Measurements from ENCODE around the gene SH2D6.

SH2D6 gene

DNA sequence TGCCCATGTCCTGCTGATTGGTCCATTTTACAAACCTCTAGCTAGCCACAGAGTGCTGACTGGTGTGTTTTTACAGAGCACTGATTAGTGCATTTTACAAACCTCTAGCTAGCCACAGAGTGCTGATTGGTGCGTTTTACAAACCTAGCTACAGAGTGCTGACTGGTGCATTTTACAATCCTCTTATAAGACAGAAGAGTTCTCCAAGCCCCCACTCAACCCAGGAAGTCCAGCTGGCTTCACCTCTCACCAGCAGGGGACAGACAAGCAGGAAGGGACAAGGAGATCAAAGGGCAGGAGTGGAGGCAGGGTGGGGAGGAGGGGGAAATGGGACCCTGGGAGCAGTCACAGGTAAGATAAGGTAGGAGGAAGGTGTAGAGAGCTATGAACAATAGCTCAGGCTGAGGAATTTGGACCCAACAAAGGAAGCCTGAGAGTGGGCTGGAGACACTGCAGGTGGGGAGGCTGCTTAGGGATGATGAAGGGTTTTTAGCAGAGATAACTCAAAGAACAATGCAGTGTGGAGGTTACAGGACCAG is 37.1 kb downstream of the SH2D6 start:
- no peak overlapping the region for H3K4me3 ChIP-seq (ENCODE audit: insufficient read depth, low read length, poor library complexity, severe bottlenecking)
- H4K20me1 ChIP-seq (ENCODE audit: low read depth, low read length): no peaks in the 10 kb centered on the region
- H2AFZ ChIP-seq (ENCODE audit: low read depth, low read length, severe bottlenecking): no peak overlapping the region
- no peak overlapping the region for H3K27ac ChIP-seq (ENCODE audit: low read depth, low read length)
- TF ChIP-seq, protein P1, sequence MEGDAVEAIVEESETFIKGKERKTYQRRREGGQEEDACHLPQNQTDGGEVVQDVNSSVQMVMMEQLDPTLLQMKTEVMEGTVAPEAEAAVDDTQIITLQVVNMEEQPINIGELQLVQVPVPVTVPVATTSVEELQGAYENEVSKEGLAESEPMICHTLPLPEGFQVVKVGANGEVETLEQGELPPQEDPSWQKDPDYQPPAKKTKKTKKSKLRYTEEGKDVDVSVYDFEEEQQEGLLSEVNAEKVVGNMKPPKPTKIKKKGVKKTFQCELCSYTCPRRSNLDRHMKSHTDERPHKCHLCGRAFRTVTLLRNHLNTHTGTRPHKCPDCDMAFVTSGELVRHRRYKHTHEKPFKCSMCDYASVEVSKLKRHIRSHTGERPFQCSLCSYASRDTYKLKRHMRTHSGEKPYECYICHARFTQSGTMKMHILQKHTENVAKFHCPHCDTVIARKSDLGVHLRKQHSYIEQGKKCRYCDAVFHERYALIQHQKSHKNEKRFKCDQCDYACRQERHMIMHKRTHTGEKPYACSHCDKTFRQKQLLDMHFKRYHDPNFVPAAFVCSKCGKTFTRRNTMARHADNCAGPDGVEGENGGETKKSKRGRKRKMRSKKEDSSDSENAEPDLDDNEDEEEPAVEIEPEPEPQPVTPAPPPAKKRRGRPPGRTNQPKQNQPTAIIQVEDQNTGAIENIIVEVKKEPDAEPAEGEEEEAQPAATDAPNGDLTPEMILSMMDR (IDR thresholded peaks at IDR 0.05; ENCODE audit: insufficient read depth, low read length, poor library complexity, severe bottlenecking): no peak
- TF ChIP-seq EZH2phosphoT487 (conservative IDR thresholded peaks at IDR 0.05; ENCODE audit: low read length): no peak
- no peaks in the 10 kb centered on the region for H3K36me3 ChIP-seq (ENCODE audit: low read length)
- H3K4me2 ChIP-seq (ENCODE audit: low read depth, low read length, poor library complexity, severe bottlenecking): no peak overlapping the region
- H3K9ac ChIP-seq (ENCODE audit: low read length): no peak overlapping the region
- no peaks in the 10 kb centered on the region for H3K79me2 ChIP-seq (ENCODE audit: insufficient read depth, low read length)
- no peaks in the 10 kb centered on the region for H3K9me2 ChIP-seq (replicated peaks; ENCODE audit: insufficient read depth, low read length)
- H3K9me3 ChIP-seq (ENCODE audit: insufficient read depth, low read length): no peaks in the 10 kb centered on the region
- no peaks in the 10 kb centered on the region for H3K27me3 ChIP-seq (ENCODE audit: low read length)
- H3F3A ChIP-seq (ENCODE audit: insufficient read depth): no peaks in the 10 kb centered on the region

DNA sequence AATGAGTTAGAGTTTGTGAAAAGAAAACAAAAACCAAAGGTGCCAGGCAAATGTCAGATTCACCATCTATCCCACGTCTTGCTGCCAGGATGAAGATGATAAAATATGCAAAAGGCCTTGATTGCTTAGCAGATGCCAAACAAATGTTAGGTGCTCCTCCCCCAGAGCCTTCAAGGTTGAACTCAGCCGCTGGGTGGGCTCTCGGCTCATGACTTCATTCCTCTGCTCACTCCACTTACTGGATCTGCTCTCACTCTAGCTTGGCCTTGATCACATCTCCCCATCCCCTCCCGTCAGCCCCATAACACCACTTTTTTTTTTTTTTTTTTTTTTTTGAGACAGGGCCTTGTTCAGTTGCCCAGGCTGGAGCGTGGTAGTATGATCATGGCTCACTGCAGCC is 38.5 kb downstream of the SH2D6 start:
- no peak overlapping the region for H3K4me2 ChIP-seq (ENCODE audit: low read depth, low read length, poor library complexity, severe bottlenecking)
- H3K27ac ChIP-seq (ENCODE audit: low read depth, low read length): no peak overlapping the region
- no peak for TF ChIP-seq EZH2phosphoT487 (conservative IDR thresholded peaks at IDR 0.05; ENCODE audit: low read length)
- TF ChIP-seq, protein P1 (IDR thresholded peaks at IDR 0.05; ENCODE audit: insufficient read depth, low read length, poor library complexity, severe bottlenecking): no peak
- H3K9ac ChIP-seq (ENCODE audit: low read length): no peak overlapping the region
- H3F3A ChIP-seq (ENCODE audit: insufficient read depth): no peaks in the 10 kb centered on the region
- H3K9me3 ChIP-seq (ENCODE audit: insufficient read depth, low read length): no peaks in the 10 kb centered on the region
- no peaks in the 10 kb centered on the region for H3K27me3 ChIP-seq (ENCODE audit: low read length)
- H3K9me2 ChIP-seq (replicated peaks; ENCODE audit: insufficient read depth, low read length): no peaks in the 10 kb centered on the region
- H3K4me3 ChIP-seq (ENCODE audit: insufficient read depth, low read length, poor library complexity, severe bottlenecking): no peak overlapping the region
- no peaks in the 10 kb centered on the region for H3K36me3 ChIP-seq (ENCODE audit: low read length)
- H2AFZ ChIP-seq (ENCODE audit: low read depth, low read length, severe bottlenecking): no peak overlapping the region
- no peaks in the 10 kb centered on the region for H3K79me2 ChIP-seq (ENCODE audit: insufficient read depth, low read length)
- H4K20me1 ChIP-seq (ENCODE audit: low read depth, low read length): no peaks in the 10 kb centered on the region

DNA sequence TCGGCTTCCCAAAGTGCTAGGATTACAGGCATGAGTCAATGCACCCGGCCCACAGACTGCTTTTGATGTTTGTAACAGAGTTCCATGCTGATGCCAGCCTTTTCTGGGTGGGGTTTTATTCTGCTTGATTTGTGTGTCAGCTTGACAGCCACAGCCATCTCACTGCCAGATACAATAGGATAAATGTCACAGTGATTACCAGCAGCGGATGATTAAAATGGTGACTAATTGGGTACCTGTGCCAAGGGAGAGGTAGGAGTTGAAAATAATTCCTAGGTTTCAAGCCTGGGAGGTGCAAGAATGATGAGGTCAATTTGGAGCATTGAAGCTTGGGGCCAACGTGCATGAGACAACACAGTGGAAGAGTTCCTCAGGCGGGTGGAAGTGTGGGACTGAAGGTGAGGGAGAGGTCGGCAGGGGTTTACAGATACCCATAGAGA is 39.4 kb downstream of the SH2D6 start:
- Histone ChIP-seq H3K36me3 (ENCODE audit: low read length) (no peaks in the 10 kb centered on the region), H3K4me2 (ENCODE audit: low read depth, low read length, poor library complexity, severe bottlenecking) (no peak overlapping the region), H3K79me2 (ENCODE audit: insufficient read depth, low read length) (no peaks in the 10 kb centered on the region), H2AFZ (ENCODE audit: low read depth, low read length, severe bottlenecking) (no peak overlapping the region), H3K4me3 (ENCODE audit: insufficient read depth, low read length, poor library complexity, severe bottlenecking) (no peak overlapping the region), H3K9me3 (ENCODE audit: insufficient read depth, low read length) (no peaks in the 10 kb centered on the region), H3K27ac (ENCODE audit: low read depth, low read length) (no peak overlapping the region), H3K9me2 (replicated peaks; ENCODE audit: insufficient read depth, low read length) (no peaks in the 10 kb centered on the region), H3K27me3 (ENCODE audit: low read length) (no peaks in the 10 kb centered on the region), H3K9ac (ENCODE audit: low read length) (no peak overlapping the region), H3F3A (ENCODE audit: insufficient read depth) (no peaks in the 10 kb centered on the region), H4K20me1 (ENCODE audit: low read depth, low read length) (no peaks in the 10 kb centered on the region)
- TF ChIP-seq EZH2phosphoT487 (conservative IDR thresholded peaks at IDR 0.05; ENCODE audit: low read length): no peak
- TF ChIP-seq, protein P1 (IDR thresholded peaks at IDR 0.05; ENCODE audit: insufficient read depth, low read length, poor library complexity, severe bottlenecking): no peak

Data from SU-DHL-6 (cell line).